Hypothalamus (tissue), 51 donors: Measurements from ENCODE around the gene PTMA.
"Not testable (repeated sequence)": the region's sequence is repeated elsewhere in the genome, so short reads cannot be mapped to it uniquely, and the experiment has no call there.

Experiments
- DNase-seq, 51 donors: peaks; one replicate each; lab custom pipeline; 2025; lab: John Stamatoyannopoulos, UW

PTMA gene, protein sequence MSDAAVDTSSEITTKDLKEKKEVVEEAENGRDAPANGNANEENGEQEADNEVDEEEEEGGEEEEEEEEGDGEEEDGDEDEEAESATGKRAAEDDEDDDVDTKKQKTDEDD

DNA sequence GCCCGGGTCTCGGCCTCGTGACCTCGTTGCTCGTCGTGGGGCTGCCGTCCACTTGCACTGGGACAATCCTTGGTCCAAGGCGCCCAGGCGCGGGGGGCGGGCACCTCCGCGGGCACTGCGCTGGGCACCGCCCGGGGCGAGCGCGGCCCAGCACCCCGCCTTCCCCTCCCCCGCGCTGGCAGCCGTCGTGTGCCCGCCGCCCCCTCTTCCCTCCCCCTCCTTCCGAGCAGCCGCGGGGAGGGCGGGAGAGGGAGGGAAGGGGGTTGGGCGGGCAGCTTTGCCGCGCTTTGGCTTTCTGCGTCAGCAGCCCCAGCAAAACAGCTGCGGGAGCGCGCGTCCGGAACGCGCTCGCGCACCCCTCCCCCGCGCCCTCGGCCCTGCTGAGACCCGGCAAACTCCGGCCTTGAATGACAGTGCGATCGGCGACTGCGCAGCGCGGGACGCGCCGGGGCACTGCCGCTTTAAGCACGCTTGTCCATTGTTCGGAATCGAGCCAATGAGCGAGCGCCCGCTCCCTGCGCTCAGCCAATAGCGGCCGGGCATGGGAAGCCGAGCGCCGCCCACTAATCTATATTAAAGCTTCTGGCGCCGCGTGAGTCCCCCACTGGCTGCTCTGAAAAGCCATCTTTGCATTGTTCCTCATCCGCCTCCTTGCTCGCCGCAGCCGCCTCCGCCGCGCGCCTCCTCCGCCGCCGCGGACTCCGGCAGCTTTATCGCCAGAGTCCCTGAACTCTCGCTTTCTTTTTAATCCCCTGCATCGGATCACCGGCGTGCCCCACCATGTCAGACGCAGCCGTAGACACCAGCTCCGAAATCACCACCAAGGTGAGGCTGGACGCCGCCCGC lies at the start of gene PTMA:
PTMA (plus strand) TSS at position 599 of the 846 bp plus-strand sequence; CDS start at position 781, 182 bp downstream.
- DNase-seq = peak; percentile 77 to 100 (median 99)

- not testable (repeated sequence) for DNase-seq
These were observed 48.3 kb upstream of the PTMA start for GRCh38 chr2:231660073-231660472.

- no peak for DNase-seq
These were observed 47.5 kb upstream of the PTMA start for GRCh38 chr2:231660860-231661259.

DNA sequence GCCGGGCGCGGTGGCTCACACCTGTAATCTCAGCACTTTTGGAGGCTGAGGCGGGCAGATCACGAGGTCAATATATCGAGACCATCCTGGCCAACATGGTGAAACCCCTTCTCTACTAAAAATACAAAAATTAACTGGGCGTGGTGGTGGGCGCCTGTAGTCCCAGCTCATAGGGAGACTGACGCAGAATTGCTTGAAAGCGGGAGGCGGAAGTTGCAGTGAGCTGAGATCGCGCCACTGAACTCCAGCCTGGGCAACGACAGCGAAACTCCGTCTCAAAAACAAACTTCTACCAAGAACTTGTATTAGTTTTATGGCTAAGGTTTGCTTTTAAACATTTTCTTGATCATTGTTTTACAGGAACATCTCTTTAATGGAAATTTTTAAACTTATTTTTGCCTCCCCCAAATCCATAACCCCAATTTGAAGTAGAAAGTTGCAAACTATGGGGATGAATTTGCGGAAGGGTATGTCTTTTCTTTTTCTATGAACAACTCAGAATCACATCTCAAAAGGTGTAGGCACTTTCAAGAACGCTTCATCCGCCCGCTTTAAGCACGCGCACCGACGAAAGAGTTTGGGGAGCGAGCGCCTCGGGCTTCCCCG lies 46.8 kb upstream of the PTMA start:
- DNase-seq = no peak

GRCh38 chr2:231662028-231662810 lies 46.1 kb upstream of the PTMA start:
- DNase-seq = peak; percentile 68 to 99 (median 91)

DNA sequence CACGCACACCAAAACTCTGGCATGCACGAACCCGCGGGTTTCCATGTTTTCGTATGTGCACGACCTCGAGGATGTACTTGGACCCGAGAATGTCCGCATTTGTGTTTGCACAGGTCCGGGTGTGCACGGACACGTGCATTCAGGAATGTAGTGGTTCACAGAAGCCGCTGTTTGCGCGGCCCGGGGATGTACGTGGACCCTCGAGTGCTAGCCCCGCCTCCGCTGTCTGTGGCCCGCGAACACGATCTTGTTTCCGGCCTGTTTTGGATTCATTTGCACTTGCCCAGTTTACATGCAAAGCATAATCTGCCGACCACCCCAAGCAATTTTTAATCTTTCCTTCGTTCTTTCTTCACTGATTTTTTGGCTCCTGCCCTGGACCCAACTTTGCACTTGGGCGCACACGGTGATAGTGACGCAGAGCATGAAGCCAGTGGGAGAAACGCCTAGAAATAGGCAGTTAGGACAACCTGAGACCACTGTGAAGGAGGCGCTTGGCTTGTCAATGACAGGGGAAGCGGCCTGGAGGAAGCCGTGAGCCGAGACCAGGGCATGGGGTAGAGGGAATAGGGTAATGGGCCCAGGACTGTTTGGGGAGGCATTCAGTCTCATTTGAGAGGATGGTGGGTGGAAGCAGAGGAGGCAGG lies 45.4 kb upstream of the PTMA start:
- no peak for DNase-seq

DNA sequence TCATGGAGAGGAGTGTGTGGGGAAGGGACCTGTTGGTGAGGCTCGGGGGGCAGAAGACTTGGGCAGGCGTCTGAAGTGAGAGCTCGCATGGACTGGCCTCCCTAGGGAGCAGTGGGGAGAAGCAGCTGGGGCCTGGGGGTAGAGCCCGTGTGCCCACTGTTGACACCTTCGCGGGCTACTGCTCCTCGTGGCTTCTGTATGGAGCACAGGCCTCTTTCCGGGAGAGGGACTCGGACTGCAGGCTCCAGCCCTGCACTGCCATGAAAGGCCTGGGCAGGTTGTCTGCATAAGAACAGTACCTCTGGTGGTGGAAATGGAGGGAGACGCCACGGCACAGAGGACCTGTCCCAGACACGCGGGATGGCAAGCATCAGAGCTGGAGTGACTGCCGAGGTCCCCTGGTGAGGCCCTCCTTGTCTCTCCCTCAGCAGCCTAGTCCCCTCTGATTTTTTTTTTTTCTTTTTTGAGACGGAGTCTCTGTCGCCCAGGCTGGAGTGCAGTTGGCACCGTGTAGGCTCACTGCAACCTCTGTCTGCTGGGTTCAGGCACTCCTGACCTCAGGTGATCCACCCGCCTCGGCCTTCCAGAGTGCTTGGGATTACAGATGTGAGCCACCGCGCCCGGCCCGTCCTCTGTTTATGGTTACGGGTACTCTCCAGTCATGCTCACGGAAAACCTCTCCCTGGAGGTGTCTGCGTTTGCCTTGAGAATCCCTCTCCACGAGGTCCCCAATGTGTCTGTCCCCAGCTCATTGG lies 44.7 kb upstream of the PTMA start:
- no peak for DNase-seq

DNA sequence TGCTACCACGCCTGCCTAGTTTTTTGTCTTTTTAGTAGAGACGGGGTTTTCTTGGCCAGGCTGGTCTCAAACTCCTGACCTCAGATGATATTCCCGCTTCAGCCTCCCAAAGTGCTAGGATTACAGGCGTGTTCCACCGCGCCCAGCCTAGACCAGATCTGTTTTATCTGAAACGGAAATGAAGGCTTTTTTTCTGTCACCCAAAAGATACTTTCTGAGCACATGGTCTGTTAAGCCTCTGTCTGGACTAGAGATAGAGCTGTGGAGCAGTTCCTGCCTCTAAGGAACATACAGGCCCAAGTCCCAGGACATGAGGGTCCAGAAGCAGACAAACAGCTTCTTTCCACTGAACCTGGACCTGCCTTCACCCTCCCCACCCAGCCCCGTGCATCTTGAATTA lies 43.6 kb upstream of the PTMA start:
- no peak for DNase-seq

DNA sequence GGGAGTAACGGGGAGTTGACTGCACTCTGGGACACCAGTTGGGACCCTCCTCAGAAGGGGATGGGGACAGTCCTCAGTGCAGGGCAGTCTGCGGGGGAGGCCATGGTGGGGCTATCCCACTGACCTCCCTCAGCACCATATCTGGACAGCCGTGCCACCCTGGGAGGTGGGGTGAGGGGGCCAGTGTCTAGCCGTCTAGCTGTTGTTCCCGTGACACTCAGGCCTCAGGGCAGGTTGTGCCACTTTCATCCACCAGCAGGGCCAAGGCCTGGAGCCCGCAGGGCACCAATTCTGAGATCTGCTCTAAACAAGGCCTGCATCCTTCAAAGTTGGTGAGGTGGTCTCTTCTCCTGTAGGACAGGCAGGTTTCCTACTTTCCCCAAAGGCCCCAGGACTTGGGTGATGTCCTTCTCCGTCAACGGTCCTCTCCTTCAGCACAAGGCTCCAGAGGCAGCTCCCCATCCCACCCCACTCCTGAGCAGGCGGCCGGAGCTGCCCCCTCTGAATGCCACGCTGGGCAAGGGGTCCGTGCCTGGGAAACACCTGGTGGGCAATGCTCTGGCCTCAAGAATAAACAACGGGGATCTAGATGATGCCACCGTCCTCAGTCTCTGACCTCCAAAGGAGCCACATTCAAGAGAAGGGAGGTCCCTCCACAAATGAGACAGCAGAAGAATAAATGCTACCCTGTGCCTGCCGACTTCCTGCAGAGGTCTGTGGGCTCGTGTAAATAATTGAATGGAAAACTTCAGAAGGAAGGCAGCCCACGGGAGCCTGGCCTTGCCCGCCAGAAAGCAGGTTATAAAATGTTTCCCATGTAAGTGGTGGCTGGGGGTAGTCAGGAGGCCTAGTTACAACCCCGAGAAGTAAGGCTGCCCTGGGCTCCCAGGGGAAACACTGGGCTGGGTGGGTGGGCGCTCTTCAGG lies 42.8 kb upstream of the PTMA start:
- no peak for DNase-seq

- DNase-seq = peak in 46 of 51 donors; percentile 31 to 94 (median 78)
These were observed 41.9 kb upstream of the PTMA start for GRCh38 chr2:231666171-231667095.

DNA sequence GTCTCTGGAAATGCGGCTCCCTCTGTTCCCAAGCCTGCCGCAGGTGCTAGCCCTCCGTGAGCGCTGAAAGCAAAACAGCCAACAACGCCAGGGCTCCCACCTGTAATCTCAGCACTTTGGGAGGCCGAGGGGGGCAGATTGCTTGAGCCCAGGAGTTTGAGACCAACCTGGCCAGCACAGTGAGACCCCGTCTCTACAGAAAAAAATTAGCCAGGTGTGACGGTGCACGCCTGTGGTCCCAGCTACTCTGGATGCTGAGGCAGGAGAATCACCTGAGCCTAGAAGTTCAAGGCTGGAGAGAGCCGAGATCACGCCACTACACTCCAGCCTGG lies 41.3 kb upstream of the PTMA start:
- no peak for DNase-seq

- DNase-seq = no peak
These were observed 40.8 kb upstream of the PTMA start for GRCh38 chr2:231667496-231667895.

GRCh38 chr2:231668981-231669380 lies 39.3 kb upstream of the PTMA start:
- no peak for DNase-seq

DNA sequence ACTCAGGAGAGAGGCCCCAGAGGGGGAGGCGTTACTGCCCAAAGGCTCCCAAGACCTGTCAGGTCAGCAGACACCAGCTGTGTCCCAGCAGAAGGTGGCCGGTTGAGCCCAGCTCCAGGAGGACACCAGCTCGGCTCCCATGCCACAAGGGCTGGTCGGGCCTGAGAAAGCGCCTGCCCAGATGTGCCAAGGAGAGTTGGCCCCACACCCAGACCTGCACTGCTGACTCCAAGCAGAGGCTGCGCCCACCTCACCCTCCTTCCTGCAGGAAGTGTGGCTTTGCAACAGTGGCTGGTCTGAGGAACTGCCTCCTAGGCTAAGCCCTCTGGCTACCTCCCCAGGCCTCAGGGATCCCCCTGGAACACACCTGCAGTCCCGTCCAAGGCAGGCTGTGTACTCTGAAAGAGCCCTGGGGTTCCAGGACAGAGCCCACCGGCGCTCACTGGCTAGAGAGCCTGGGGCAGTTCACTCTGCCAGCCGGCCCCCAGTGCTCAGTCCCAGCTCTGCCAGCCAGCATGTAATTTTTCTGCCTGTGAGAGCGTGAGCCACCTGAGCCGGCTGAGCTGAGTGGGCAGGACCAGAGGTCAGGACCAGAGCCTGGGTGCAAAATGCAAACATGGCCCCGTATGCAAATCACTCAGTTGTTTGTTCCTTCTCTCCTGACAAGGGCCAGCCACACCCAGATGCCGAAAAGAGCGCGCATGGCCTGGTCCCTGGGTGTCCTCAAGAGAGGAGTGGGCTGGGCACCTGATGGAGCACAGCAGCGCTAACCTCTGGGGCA lies 36.9 kb upstream of the PTMA start:
- DNase-seq = no peak

GRCh38 chr2:231672617-231673347 lies 35.5 kb upstream of the PTMA start:
- peak in 3 of 51 donors; percentile 29 to 38 (median 35) for DNase-seq

- DNase-seq = no peak
These were observed 35.0 kb upstream of the PTMA start for GRCh38 chr2:231673348-231673770.
